GM20000 (cell line): ENCODE results near the gene SLC16A11.
"Not testable (repeated sequence)": the region's sequence is repeated elsewhere in the genome, so short reads cannot be mapped to it uniquely, and the experiment has no call there.

Experiments
- DNase-seq: peaks from one replicate; pipeline ENCODE4 v3.0.0; 2012; ENCODE audit warnings: low spot score
- CTCF ChIP-seq: IDR thresholded peaks from 2 replicates; pipeline ENCODE4 v1.5.1; 2012; ENCODE audit warnings: mild to moderate bottlenecking, control low read depth; ENCODE audit errors: extremely low read depth, missing control alignments

SLC16A11 gene

GRCh38 chr17:7067198-7067597 lies 23.3 kb upstream of the SLC16A11 start:
- no peak for TF ChIP-seq CTCF
- no peak for DNase-seq

GRCh38 chr17:7064261-7064660 lies 20.4 kb upstream of the SLC16A11 start:
- no peak for TF ChIP-seq CTCF
- no peak for DNase-seq

- TF ChIP-seq CTCF: no peak
- no peak for DNase-seq
Measured at GRCh38 chr17:7063518-7064094, 19.7 kb upstream of the SLC16A11 start.

GRCh38 chr17:7060165-7060891 lies 16.4 kb upstream of the SLC16A11 start:
- no peak for TF ChIP-seq CTCF
- DNase-seq: no peak

GRCh38 chr17:7058831-7059447 lies 15.0 kb upstream of the SLC16A11 start:
- no peak for DNase-seq
- TF ChIP-seq CTCF: no peak

- TF ChIP-seq CTCF: no peak
- no peak for DNase-seq
Measured at GRCh38 chr17:7056386-7056785, 12.5 kb upstream of the SLC16A11 start.

GRCh38 chr17:7050583-7050982 lies 6.7 kb upstream of the SLC16A11 start:
- not testable (repeated sequence) for DNase-seq
